Bone marrow (tissue), 2 donors: ENCODE data around the gene UBE2G1.

Experiments
- DNase-seq, 2 donors: peaks; one replicate each; lab custom pipeline; 2025; lab: John Stamatoyannopoulos, UW

Gene UBE2G1

DNA sequence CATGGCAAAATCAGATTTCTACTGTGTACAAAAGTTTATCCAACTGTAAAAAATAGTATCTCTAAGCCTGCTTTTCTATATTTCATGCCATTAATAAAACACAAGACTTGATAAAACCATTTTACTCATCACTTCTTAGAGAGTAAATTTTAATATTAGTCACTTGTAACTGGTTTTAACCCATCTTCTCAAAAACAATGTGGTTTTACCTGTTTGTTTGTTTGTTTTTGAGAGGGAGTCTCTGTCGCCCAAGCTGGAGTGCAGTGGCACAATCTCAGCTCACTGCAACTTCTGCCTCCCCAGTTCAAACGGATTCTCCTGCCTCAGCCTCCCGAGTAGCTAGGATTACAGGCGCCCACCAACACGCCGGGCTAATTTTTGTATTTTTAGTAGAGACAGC lies 32.1 kb downstream of the UBE2G1 start:
- no peak for DNase-seq

DNA sequence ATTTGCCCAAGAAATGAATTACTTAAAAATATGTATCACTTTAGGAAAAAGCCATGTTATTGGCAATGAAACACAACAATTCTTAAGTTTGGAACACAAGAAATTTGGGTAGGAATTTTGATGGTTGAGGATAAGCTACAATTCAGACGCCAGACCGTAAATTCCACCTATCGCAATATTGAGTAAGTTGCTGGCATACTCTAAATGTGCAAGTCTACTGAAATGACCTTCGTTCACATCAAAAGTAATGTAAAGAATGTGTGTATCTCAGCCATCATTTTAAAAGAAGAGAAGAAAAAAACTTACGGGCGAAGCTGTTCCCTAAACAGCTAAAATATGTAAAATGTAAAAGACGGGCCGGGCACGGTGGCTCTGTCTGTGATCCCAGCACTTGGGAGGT lies 33.4 kb downstream of the UBE2G1 start:
- DNase-seq, result no peak

DNA sequence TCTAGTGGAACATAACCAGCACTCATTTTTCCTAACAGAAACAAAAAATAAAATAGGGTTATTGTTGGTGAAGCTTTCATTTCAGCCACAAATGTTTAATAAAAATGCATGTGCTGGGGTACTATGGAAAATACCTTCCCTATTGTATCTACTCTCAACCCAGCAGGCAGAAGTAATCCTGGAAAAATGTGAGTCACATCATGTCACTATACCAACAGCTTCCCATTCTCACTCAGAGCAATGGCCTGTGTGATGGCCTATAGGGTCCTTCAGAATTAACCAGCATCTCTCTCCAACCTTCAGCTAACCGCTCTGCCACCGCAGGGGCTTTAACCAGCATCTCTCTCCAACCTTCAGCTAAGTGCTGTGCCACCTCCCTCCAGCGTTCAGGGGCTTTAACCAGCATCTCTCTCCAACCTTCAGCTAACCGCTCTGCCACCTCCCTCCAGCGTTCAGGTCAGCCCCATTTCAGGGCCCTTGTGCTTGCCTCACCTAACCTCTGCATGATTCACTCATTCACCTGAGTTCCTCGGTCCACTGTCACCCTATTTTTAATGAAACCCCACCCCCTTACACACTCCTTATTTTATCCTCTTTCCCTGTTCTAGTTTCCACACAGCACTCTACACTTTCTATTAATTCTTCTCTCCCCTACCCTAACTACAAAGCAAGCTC lies 34.0 kb downstream of the UBE2G1 start:
- DNase-seq, result no peak

DNA sequence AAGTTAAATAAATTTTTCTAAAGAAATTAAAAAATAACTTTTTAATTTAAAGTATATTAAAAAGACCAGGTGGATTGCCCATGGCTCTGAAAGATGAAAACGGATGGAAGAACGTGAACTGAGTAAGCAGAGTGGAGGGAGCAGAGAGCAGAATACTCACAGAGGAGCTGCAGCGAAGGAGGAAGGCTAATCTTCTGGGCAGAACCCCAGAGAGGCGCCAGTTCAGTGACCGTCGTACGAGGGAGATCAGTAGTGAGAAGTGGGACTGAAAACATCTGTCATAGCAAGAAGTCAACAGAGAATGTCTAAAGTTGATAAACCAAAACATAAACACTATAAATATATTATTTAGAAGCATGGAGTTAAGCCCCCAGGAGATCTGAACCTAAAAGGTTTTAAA lies 34.9 kb downstream of the UBE2G1 start:
- no peak for DNase-seq

DNA sequence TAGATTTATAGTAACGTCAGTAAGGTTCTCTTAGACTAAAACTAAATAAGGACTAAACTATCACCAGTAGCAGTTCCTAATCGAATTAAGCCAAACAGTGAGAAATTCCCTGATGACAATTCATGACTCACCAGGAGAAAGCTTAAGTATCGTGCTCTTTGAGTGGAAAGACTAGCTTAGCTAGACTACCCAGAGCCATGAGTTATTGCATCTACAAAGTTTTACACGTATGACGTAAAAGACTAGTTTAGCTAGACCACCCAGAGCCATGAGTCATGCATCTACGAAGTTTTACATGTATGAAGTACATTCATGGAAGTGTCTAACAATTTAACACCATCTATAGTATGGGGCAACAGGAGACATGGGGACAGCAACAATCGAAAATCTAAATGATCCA lies 36.6 kb downstream of the UBE2G1 start:
- no peak for DNase-seq

DNA sequence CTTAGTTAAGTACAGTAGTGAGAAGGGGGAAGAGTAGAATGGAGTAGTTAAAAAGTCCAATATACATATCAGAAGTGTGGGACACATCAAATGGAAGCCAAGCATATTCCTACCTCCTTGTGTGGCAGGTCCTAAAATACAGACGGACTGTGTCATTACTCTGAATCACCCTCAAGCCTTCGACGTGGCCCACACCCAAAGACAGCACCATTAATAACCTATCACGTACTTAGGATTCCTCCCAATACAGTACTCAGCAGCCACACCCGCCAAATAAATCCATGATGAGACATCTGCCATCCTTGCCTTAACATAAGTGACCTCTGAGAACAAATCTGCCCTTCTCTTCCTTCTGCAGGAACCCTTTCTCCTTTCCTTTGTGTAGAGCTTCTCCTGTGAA lies 38.9 kb downstream of the UBE2G1 start:
- no peak for DNase-seq

DNA sequence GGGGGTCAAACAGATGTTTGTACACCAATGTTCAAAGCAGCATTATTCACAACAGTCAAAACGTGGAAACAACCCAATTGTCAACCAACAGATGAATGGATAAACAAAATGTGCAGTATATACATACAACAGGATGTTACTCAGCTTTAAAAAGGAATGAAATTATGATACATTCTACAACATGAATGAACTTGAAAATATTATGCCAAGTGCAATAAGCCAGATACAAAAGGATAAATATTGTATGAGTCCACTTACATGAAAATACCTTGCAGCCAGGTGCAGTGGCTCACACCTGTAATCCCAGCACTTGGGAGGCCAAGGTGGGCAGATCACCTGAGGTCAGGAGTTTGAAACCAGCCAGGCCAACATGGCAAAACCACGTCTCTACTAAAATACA lies 39.9 kb downstream of the UBE2G1 start:
- no peak for DNase-seq

DNA sequence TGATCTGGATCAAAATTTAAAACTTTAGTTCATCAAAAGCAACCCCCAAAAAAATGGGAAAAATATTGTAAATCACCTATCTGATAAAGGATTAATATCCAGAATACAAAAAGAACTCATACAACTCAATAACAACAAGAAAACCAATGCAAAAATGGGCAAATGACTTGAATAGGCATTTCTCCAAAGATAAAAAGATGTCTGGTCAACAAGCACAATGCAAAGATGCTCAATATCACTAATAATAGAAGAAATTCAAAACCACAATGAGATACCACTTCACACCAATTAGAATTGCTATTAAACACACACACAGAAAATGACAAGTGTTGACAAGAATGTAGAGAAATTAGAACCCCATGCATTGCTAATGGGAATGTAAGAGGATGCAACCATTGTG lies 40.4 kb downstream of the UBE2G1 start:
- no peak for DNase-seq

DNA sequence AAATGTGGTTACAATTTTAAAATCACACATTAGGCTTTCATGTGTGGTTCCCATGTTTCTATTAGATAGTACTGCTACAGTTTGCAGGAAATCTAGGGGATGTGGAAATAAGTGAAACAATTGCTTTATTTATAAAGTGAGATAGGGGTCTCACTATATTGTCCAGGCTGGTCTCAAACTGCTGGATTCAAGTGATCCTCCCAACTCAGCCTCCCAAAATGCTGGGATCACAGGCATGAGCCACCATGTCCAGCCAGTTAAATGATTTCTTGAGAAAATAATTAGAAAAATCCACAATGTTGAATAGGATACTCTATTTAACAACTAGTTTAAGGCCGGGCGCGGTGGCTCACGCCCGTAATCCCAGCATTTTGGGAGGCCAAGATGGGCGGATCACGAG lies 42.0 kb downstream of the UBE2G1 start:
- DNase-seq, result no peak

DNA sequence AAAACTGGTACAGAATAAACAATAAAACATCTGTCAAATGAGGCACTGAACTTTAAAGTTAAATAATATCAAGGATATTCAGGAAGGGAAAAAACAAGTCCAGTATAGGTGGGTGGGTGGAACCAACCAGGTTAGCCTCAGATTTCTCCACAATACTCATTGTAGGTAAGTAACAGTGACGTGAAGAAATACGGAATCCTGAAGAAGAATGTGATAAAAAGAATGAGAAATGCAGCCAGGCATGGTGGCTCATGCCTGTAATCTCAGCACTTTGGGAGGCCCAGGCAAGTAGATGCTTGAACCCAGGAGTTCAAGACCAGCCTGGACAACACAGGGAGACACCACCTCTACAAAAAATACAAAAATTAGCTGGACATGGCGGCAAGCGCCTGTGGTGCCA lies 47.3 kb downstream of the UBE2G1 start:
- DNase-seq, result no peak

DNA sequence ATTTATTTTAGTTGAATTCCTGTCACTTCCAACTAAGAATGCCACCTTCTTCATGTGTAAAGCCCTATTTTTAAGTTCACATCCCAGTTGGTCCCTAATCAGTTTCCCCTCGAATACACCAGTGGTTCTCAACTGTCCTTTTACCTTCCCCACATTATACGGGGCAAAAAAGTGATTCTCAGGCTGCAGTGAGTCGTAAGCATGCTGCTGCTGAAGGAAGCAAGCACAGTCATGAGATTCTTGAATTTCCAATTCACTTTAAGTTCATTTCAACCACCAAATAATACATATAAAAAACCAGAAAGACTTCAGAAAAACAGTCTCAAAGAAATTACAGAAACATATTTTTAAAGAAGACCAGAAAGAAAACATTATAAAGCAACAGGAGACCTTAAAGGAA lies 47.9 kb downstream of the UBE2G1 start:
- no peak for DNase-seq

DNA sequence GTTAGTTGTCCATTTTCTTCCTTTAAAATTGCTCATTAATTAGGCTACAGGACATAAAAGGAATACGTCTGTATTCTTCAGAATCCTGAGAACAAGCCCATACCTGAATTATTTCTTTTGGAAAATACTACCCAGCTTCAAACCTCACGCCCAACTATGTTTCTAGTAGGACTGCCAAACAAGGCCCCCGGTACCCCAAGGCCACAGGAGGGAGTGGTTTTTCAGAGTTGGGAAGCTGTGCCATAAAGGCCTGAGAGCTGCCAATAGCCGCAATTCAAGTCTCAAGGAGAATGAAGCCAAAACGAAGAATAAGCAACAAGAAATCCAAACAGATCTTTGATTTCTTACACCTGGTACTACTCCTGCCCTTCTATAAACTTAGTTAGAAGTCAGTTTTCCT lies 48.3 kb downstream of the UBE2G1 start:
- no peak for DNase-seq

DNA sequence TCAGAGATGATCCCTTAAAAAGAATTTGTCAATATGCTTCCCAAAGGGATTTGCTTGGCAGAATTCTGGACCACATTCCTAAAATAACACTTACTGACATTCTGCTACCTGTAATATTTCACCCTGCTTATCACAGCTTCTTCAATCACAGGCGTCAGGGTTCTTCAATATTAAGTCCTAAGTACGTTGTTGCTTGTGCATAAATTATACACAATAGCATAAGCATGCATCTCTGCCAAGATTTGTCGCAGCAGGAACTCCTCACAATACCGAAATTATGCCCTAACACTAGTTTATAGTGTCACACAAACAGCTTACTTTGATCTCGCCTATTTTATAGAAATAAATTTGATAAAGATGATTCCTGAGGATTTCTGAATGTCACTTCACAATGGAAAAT lies 48.9 kb downstream of the UBE2G1 start:
- DNase-seq, result no peak

DNA sequence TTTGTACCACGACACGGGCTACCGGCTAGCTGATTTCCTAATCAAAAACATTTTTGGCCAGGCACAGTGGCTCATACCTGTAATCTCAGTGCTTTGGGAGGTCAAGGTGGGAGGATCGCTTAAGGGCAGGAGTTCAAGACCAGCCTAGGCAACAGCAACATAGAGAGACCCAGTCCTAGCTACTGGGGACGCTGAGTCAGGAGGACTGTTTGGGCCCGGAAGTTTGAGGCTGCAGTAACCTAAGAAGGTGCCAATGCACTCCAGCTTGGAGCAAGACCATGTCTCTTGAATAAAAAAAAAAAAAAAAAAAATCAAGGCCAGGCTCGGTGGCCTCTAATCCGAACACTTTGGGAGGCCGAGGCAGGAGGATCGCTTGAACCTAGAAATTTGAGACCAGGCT lies 49.8 kb downstream of the UBE2G1 start:
- no peak for DNase-seq

DNA sequence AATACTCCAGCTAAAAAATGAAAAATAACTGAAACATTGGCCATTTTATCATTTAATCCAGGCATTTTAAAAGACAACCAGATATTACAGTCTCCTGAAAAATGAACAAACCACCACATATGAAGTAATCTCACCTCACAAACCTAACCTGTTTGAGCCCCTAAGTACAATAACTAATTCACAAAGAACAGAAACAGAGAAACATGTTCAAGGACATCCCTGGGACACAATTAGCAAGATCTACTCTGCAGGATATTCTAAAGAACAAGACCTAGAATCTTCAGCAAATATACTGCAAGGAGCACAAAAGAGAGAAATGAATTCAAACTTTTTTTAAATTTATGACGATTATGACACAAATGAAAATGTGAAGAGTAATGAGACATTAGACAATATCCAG lies 51.9 kb downstream of the UBE2G1 start:
- no peak for DNase-seq

DNA sequence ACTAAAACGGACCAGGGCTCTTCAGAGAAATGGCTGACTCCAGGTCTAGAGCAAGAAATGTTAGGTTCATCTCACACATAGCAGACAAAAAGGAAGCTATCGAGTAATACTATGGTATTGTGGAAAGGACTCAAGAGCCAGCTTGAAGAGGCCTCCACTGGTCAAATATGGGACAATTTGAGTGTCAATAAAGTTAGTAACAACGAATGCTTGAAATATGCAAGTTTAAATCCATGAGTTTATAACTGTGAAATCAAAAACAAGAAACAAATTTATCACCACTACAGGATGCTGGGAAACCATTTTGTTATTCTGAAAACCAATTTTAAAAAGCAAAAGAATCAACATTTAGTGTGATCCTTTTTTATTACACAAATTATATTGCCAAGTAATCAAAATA lies 52.3 kb downstream of the UBE2G1 start:
- no peak for DNase-seq

DNA sequence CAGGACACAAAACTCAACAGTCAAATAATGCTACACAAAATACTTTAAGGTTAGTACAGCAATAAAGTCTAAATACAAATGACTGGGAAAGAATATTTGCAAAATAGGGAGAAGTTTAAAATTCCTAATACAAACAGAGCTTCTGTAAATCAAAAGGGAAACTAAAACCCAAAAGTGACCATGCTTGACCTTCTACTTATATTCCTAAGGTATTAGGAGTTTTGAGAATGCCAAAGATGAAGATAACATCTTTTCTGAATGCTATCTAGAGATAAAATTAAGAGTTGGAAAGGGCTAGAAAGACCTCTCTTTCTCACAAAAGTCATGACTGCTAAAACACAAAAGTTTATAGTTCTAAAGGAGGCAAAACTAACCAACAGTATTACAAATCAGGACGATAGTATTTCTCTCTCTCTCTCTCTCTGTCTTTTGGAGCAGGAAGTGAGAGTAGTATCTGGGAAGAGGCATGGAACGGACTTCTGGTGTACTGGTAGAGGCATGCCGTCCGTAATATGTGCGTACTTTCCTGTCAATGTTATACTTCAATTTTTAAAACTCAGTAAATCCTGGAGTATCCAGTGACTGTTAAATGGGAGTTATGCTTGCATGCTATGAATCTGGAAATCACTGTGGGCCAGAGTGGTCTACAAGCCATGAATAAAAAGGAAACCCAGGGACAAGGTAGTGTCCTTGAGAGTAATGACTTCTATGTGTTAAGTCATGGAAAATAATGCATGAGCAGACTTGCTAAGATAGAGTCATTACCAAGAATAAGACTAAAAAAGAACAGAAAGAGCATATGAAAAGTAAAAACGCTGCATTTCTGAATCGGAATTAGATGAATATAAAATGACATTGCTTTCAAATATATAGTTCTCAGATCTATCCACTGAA lies 53.0 kb downstream of the UBE2G1 start:
- DNase-seq, result no peak

DNA sequence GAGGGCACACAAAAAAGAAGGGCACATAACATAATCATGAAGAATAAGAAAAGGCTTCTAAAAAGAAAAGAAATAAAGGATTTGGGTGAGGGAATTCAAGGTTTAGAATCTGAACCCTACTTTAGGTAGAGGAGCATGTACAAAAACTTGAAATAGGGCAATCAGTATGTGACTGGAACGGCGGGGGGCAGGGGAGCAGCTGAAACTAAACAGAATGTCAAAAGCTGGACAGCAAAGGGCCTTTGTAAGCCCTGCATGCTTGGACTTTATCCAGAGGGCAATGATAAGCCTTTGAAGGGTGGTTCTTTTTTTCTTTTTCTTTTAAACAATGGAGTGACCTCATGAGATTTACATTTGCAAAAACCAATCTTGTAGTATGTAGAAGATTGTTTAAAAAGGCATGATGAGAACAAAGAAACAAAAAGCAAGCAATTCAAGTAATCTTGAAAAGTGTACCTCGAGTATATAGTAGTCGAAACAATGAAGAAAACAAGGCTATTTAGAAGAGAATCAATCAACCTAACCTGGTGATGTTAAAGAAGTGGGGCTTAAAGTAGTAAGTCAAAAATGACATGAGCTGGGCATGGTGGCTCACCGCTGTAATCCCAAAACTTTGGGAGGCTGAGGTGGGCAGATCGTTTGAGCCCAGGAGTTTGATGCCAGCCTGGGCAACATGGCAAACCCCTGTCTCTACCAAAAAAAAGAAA lies 56.0 kb downstream of the UBE2G1 start:
- no peak for DNase-seq

DNA sequence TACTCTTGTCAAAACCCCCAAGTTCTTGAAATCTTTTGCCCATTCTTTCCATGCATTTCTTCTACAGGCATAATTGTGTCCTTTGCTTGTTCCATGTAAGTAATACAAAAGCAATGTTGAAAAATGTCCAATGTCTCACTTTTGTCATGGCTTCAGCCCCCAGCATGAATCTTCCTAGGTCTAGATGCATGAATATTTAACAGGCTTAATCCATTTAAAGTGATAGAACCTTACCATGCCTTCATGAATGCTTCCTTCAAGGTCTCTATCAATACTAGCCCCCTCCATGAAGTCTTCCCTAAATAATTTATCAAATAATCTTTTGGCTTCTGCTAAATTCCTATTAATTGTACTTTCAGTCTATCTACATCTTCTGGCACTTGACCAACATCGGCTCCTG lies 56.6 kb downstream of the UBE2G1 start:
- no peak for DNase-seq

DNA sequence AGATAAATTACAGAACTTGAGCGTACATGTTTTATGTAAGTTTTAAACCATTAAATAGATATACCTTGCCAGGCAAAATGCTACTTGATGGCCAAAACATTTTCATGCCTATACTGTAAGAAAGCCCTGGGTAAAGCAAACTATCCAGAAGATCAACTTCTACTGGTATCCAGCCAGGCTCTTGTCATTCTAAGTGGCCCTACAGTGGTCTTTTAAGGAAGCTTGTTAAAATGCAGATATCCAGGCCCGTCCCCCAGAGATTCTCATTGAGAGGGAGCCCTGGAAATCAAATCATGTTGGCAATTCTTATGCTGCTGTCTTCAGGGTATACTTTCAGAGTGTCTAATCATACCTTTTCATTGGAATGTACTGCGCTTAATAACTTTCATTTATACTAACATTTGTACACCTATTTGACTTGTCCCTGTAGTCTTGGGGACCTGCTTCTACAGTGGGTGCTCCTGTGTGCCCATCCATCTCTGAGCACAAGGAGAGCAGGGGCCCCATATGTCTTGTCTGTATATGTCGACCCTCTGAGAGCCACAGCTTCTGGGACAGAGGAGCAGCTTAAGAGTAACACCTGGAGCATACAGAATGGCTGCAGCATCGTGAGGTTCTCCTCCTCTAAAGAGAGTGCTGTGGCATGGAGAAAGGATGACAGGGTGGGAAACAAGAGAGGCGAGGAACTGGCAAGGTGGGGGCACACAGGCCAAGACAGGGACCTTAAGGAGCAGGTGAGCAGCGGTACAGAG lies 59.1 kb downstream of the UBE2G1 start:
- no peak for DNase-seq

DNA sequence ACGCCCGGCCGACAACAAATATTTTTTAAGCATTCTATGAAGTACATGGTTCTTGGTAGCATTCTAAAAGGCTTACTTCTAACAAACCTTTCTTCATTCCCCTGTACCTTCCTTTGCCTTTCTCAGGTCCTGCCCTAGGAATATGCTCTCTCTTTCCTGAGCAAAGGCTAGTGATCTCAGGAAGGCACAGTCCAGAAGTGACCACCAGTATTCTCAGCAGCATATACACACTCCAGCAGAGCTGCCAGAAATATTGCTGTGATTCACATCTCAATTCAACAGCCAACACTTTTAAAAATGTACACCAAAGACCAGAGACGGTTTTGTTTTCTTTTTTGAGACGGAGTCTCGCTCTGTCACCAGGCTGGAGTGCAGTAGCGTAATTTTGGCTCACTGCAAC lies 61.3 kb downstream of the UBE2G1 start:
- DNase-seq, result no peak

DNA sequence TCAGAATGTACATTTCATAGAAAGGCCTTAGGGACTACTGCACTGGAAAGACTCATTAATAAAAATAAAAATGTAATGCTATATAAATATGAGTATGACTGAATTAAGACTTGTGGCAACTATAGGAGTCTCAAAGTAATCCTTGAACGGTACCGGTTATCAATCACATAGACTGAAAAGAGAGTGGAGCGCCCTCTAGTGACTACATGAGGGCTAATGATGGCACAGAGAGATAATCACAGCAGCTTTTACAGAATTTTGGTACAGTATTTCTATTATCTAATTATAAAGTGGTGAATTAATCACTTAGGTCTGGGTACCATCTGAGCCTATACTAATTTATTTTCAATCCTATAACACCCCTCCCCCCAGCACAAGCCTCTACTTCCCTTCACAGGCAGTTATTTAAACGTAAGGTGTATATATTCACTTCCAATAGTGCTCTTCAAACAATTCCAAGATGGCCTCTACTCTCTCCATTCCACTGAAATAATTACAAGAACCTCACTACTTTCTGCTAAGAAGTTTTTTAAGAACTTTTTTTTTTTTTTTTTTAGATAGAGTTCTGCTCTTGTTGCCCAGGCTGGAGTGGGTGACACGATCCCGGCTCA lies 62.0 kb downstream of the UBE2G1 start:
- peak in 1 of 2 donors; percentile 30 for DNase-seq
